ENCODE data around the gene MUSTN1. TPM values are rescaled to one million over a fixed set of nuclear protein-coding genes. Genes with fewer than 3 reads are reported as not detected.

Gene MUSTN1
- total RNA-seq, 2 experiments from 2014 or later = 0.28 to 1.7 TPM

DNA sequence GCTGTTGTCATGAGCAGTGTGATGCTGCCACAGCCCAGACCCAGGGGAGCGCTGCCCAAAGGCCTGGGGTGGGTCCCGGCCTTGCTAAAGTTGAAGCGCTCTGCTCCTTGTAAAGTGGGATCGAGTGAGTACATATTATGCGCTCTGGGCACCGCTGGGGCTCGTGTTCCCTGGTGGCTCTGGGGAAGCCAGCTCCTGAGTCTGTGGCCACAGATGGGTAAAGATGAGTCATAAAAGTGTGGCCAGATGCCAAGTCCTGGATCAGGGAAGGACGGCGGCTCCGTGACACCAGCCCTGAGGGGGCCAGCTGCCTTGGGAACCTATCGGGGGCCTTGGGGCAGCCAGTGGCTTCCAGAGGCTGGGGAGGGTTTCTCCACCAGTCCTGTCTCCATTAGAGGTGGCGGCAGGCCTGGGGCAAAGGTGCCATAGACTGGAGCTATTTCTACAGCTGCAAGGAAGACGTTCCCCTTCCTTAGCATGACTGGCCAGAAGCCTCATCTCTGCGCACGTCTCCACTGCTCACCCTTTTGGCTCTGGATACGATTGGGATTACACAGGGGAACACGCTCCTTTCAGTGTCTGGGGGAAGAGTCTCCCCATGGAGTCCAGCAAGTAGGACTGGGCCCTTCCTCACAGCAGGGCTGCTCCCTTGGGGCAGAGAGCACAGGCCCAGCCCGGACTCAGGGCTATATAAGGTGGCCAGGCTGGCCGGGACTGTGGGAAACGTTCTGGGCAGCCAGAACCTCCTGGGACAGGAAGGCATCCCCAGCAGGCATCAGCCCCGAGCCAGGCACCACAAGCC lies 3.1 kb downstream of the MUSTN1 start:
- POLR2A ChIA-PET = no interaction called here
- no peak overlapping the region for H3K4me2 ChIP-seq (ENCODE audit: low read length)
- no peaks in the 10 kb centered on the region for H3K79me2 ChIP-seq (ENCODE audit: insufficient read depth, low read depth, low read length)
- BruUV-seq (replicated peaks) = no TSS peak
- H3K9me3 ChIP-seq (ENCODE audit: low read length) = no peaks in the 10 kb centered on the region
- no peak for DNase-seq (ENCODE audit: low spot score)
- CTCF ChIA-PET (ENCODE audit: unreplicated experiment) = no interaction called here
- intact Hi-C loops (cut with micrococcal nuclease; ENCODE audit: unreplicated experiment) = no loop called here
- H3K4me1 ChIP-seq (ENCODE audit: insufficient read depth, low read length, poor library complexity, severe bottlenecking) = no peaks in the 10 kb centered on the region
- no peak overlapping the region for H2AFZ ChIP-seq (ENCODE audit: low read length)
- H4K20me1 ChIP-seq (ENCODE audit: insufficient read depth, low read length) = no peaks in the 10 kb centered on the region
- H3K9me2 ChIP-seq (ENCODE audit: insufficient read depth, low read length) = no peaks in the 10 kb centered on the region
- no peak overlapping the region for H3K4me3 ChIP-seq (ENCODE audit: low read depth, low read length, poor library complexity, severe bottlenecking)
- H3K27ac ChIP-seq (ENCODE audit: low read depth, low read length, poor library complexity, severe bottlenecking) = no peak overlapping the region
- TF ChIP-seq, protein P1, sequence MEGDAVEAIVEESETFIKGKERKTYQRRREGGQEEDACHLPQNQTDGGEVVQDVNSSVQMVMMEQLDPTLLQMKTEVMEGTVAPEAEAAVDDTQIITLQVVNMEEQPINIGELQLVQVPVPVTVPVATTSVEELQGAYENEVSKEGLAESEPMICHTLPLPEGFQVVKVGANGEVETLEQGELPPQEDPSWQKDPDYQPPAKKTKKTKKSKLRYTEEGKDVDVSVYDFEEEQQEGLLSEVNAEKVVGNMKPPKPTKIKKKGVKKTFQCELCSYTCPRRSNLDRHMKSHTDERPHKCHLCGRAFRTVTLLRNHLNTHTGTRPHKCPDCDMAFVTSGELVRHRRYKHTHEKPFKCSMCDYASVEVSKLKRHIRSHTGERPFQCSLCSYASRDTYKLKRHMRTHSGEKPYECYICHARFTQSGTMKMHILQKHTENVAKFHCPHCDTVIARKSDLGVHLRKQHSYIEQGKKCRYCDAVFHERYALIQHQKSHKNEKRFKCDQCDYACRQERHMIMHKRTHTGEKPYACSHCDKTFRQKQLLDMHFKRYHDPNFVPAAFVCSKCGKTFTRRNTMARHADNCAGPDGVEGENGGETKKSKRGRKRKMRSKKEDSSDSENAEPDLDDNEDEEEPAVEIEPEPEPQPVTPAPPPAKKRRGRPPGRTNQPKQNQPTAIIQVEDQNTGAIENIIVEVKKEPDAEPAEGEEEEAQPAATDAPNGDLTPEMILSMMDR (conservative IDR thresholded peaks at IDR 0.05; ENCODE audit: low read length) = no peak
- no peak for TF ChIP-seq EZH2phosphoT487 (IDR thresholded peaks at IDR 0.05; ENCODE audit: borderline replicate concordance, low read depth, low read length)
- no peaks in the 10 kb centered on the region for H3K36me3 ChIP-seq (ENCODE audit: insufficient read depth, low read length)

DNA sequence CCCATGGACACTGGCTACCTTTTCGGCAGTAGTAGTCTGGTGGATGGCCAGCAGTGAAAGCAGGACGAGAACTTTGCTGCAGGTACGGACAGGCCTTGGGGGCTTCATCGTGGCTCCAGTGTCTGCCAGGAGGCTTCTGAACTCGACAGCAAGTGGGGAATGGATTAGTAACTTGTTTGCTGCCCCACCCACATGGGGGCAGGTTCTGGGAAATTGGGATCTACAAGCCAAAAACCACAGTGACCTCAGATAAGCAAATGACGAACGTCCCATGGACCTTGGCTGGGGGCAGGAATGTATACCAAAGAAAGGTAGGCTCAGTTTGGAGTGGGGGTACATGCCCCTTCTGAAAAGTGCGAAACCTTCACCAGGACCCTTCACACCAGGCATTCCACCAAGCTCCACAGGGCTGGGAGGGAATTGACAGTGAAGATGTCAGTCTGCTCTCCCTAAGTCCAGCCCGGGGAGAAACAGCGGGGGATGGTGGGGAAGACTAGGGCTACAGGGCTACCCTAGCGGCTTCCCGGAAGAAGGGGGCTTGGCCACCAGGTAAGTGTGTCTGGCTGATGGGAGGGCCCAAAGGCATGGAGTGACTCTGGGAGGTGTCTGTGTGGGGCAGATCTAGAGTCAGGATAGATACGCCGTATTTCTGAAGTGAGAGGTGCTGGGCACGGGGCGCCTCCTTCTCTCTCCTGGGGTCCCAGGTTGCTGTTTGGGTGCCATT lies 4.1 kb downstream of the MUSTN1 start, which contains the start of gene ITIH4:
Gene ITIH4, minus strand, starts transcription at position 138 of the 724 bp plus-strand sequence. Its CDS starts 30 bp downstream, at position 108.
- intact Hi-C loops (cut with micrococcal nuclease; ENCODE audit: unreplicated experiment) = no loop called here
- H2AFZ ChIP-seq (ENCODE audit: low read length) = no peak within 1 kb of the TSS
- no peak for TF ChIP-seq EZH2phosphoT487 (IDR thresholded peaks at IDR 0.05; ENCODE audit: borderline replicate concordance, low read depth, low read length)
- TF ChIP-seq, protein P1 (conservative IDR thresholded peaks at IDR 0.05; ENCODE audit: low read length) = no peak
- H3K36me3 ChIP-seq (ENCODE audit: insufficient read depth, low read length) = no peaks in the 10 kb centered on the region
- H3K4me1 ChIP-seq (ENCODE audit: insufficient read depth, low read length, poor library complexity, severe bottlenecking) = no peaks in the 10 kb centered on the region
- no peak within 1 kb of the TSS for H3K27ac ChIP-seq (ENCODE audit: low read depth, low read length, poor library complexity, severe bottlenecking)
- POLR2A ChIA-PET = no interaction called here
- no peaks in the 10 kb centered on the region for H4K20me1 ChIP-seq (ENCODE audit: insufficient read depth, low read length)
- no peaks in the 10 kb centered on the region for H3K79me2 ChIP-seq (ENCODE audit: insufficient read depth, low read depth, low read length)
- no TSS peak for BruUV-seq (replicated peaks)
- H3K4me2 ChIP-seq (ENCODE audit: low read length) = no peak within 1 kb of the TSS
- H3K4me3 ChIP-seq (ENCODE audit: low read depth, low read length, poor library complexity, severe bottlenecking) = no peak within 1 kb of the TSS
- no peaks in the 10 kb centered on the region for H3K9me2 ChIP-seq (ENCODE audit: insufficient read depth, low read length)
- DNase-seq (ENCODE audit: low spot score) = no peak
- no peaks in the 10 kb centered on the region for H3K9me3 ChIP-seq (ENCODE audit: low read length)
- CTCF ChIA-PET (ENCODE audit: unreplicated experiment) = no interaction called here

All from OCI-LY7 (cell line).